DMS79 treated with DMSO at 0.1 percent for 48 hours (cell line): ENCODE measurements around the gene TBC1D4.
A peak's percentile ranks its signal among the peaks of the same experiment; 100 is the strongest.

Source experiments
- DNase-seq: peaks from one replicate; lab custom pipeline; 2025; lab: John Stamatoyannopoulos, UW

TBC1D4 gene

GRCh38 chr13:75418186-75418843 lies 63.7 kb downstream of the TBC1D4 start:
- DNase-seq, result no peak

- DNase-seq, result no peak
Measured at GRCh38 chr13:75417656-75418055, 64.3 kb downstream of the TBC1D4 start.

GRCh38 chr13:75417012-75417384 lies 65.0 kb downstream of the TBC1D4 start:
- no peak for DNase-seq

DNA sequence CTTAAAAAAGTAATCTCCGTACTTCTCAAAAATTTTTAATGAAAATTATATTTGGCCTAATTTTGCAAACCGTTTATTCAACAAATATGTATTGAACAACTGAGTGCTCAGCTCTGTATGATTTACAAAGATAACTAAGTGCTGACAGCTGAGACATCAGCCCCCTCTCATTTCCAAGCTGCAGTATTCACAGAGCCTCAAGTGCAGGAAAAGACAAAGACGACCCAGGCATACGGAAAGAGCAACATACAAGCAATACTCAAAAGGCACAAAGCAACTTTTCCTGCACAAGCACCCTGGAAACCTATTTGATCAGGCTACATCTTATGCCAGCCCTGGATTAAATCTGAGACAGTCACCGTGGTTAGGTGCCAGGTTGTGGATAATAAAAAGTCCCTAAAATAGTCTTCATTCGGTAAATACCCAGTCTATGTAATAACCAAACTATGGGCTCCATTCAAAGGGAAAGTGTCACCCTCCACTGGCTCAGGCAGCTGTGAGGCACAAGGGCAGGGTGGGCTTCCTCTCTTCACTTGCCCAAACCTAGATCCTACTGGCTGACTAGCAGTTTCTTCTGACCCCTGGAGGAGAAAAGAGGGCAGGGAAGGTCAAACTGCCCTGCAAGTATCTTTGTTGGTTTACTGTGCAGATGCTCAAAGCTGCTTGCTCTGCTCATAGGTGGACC lies 65.5 kb downstream of the TBC1D4 start:
- no peak for DNase-seq

DNA sequence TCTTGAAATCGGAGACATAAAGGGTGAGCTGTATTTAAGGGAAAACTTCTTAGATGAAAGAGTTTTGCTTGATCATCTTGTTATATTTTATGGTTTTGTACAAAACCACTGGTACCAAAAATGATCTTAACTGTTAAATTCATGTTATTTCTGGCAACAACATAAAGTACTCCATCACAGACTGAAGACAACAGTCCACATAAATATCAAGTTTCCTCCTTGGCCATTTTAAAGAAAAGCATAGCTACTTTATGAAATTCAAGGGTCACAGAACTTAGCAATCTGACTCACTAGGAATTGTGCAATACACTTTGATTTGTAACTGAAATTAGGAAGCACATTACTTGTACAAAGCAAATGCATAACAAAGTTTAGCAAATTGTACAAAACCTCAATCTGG lies 66.3 kb downstream of the TBC1D4 start:
- no peak for DNase-seq

DNA sequence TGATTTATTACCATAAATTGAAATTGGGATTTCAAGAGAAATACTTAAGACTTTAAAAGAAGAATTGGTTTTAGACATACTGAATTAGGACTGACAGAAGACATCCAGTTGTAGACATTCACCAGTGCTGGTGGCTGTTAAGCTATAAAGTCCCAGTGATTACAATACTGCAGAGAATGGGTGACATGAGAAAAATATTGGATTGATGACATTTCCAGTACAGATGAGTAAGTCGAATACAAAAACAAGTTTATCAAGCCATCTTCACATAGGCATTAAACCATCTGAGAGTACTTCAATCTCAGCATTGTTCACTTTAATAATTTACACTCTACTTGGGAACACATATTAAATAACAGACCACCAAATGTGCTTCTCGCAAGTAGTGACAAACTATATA lies 66.8 kb downstream of the TBC1D4 start:
- no peak for DNase-seq

DNA sequence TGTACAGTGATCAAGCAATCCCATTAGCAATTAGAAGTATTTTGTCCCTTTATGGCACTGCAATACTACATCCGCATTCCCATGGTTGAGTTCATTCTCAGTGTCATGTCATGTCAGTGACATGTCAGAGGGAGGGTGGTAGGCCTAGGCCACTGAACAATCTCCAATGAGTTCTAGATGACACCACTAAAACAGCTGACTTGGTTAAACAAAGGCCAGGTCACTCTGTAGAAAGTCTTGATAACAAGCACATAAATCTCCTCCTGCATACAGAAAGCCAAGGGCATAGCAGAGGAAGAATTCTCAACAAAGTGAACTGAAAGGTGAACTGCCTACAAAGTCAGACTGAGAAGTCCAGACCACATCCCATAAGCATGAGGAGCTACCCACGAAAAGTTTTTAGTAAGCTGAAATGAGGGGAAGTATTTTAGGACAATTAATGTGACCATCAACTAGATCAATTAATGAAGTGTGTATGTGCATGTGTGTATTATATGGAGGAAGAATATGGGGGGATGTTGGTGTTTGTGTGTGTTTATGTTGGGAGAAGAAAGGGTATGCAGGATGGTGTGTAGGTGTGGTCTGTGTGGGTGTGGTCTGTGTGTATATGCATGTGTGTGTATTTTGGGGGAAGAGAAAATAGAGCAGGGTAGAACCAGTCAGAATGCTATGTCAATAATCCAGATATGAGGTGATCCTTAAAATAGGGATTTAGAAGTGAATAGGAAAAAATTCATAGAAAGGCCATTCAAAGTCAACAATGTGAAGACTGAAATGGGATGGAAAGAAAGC lies 67.7 kb downstream of the TBC1D4 start:
- DNase-seq, result no peak

- DNase-seq, result no peak
Measured at GRCh38 chr13:75411924-75412537, 69.9 kb downstream of the TBC1D4 start.

DNA sequence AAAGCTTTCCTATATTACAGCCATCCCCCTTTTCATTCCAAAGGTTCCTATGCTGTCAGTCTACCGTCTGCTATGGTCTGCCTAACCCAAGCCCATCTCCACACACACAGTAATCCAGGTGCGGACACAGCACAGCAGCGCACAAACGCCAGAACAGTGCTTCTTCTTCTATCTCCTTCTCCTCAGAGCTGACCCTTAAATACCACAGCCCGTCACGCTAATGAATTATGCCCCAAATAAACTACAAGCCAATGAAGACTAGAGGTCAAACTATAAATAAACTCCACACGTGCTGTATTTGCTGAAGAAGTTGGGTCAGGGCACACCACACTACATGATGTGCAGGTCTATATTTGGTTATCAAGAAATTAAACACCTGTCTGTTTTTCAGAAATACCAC lies 71.8 kb downstream of the TBC1D4 start:
- no peak for DNase-seq

DNA sequence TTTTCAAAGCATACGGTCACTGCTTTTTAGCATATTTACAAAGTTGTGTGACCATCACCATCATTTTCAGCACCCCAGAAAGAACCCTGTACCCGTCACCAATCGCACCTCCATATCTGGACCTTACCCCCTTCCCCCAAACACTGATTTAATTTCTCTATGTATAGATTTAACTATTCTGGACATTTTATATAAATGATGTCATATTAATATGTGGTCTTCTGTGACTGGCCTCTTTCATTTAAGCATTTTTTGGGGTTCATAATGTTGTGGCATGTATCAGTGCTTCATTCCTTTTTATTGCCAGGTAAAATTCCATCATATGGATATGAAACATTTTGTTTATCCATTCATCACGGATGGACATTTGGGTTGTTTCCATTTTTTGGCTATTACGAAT lies 74.0 kb downstream of the TBC1D4 start:
- DNase-seq, result no peak

DNA sequence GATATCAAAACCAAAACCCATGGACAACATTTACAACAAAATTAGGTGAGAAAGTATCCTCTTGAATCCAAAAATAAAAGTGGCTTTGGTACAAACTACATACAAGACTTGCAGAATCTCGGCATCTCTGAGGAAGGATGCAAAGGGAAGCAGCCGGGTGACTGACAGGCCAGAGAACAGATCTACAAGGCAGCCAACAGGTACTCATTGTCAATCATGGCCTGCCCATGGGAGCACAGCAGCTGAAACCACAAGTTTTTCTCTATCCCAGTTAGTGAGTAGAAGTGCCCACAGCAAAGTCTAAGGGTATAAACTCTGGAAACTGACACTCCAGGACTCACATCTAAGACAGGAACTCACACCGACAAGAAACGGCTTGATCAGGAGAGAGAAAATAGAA lies 74.5 kb downstream of the TBC1D4 start:
- DNase-seq, result no peak

GRCh38 chr13:75405976-75406703 lies 75.8 kb downstream of the TBC1D4 start:
- peak; percentile 5 for DNase-seq

- DNase-seq, result no peak
Measured at GRCh38 chr13:75404726-75405125, 77.2 kb downstream of the TBC1D4 start.

GRCh38 chr13:75402787-75403186 lies 79.2 kb downstream of the TBC1D4 start:
- no peak for DNase-seq

GRCh38 chr13:75400775-75401174 lies 81.2 kb downstream of the TBC1D4 start:
- DNase-seq, result no peak

- DNase-seq, result no peak
Measured at GRCh38 chr13:75399879-75400217, 82.1 kb downstream of the TBC1D4 start.

DNA sequence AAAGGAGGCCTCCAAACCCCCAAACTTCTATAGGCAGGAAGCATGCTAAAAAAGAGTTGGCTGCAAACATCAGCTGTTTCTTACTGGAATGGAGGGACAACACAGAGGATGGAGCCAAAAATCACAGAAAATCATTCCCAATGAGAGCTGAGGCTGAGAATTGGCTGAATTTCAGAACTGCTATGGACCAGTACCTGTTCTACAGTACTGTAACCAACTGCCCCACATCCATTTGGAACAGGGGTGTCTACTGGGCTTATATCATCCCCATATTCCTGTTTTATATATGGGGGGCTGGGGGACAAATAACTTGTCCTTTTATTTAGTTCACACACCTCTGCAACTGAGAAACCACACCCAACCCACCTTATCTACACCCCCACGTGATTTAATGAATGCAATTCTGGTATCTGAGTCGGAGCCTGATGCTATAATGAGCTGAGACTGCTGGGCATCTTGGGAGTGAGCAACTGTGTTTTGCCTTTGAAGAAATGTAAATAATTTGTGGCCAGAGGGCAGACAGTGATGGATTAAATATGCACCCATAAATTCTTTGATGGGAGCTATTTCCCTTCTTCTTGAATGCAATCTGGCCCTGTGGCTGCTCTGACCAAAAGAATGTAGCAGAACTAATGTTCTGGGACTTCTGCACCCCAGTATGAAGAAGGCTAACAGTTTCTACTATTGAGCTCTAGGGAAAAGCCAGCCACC lies 82.6 kb downstream of the TBC1D4 start:
- no peak for DNase-seq

GRCh38 chr13:75398072-75398471 lies 83.9 kb downstream of the TBC1D4 start:
- no peak for DNase-seq

- no peak for DNase-seq
Measured at GRCh38 chr13:75395901-75396300, 86.1 kb downstream of the TBC1D4 start.

GRCh38 chr13:75395066-75395465 lies 86.9 kb downstream of the TBC1D4 start:
- DNase-seq, result no peak

DNA sequence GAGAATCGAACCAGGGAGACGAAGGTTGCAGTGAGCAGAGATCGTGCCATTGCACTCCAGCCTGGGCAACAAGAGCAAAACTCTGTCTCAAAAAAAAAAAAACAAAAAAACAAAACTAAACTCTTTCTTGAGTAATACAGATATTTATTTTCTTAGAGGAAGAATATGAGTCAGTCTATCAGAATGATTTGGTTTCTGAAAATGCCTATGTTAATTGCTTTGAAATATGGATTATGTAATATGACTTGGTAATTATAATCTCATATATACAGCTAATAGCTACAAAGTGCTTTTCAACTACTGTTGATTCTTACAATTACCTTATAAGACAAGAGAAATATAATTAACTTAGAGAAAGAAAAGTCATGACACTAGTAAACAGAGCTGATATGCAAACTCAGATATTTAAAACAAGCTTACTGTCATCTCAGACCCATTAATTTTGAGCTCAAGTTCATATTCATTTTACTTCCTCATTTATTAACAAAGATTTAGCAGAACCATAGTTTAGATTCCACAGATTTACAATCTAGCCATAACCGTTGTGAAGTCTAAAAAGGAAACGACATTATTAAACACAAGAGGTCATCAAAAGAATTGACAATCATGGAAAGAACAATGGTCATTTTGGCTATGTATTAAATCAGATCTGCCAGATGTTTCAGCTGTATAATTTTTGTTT lies 88.0 kb downstream of the TBC1D4 start:
- no peak for DNase-seq
